Stomach (tissue), 9 donors: ENCODE measurements around the gene NRG3. TPM values are rescaled to one million over a fixed set of nuclear protein-coding genes. Genes with fewer than 3 reads are reported as not detected.
A peak's percentile ranks its signal among the peaks of the same experiment; 100 is the strongest.

ENCODE experiments used
- DNase-seq, 2 donors: peaks; one replicate each; pipeline versions ENCODE4 v3.0.0 to v3.0.0-alpha.2; 2013 to 2019
- H3K27ac ChIP-seq, 5 donors: fragments of 200-600 bp in 4 of 5; sonication (generic) in 4 of 5; one replicate each; pipeline ENCODE4 v1.5.1; 2013 to 2019; ENCODE audit warnings: mild to moderate bottlenecking in 1 of 5, moderate library complexity in 1 of 5
- H3K27me3 ChIP-seq, 3 donors: fragments of 200-600 bp; sonication (generic); one replicate each; pipeline ENCODE4 v1.5.1; 2017 to 2019; ENCODE audit warnings: mixed run types in 1 of 3
- H3K36me3 ChIP-seq, 4 donors: fragments of 200-600 bp; sonication (generic); 1 replicate in 3 of 4; 2 replicates in 1 of 4; pipeline ENCODE4 v1.5.1; 2016 to 2019
- H3K4me1 ChIP-seq, 4 donors: fragments of 200-600 bp; sonication (generic); one replicate each; pipeline ENCODE4 v1.5.1; 2016 to 2019
- H3K4me3 ChIP-seq, 4 donors: fragments of 200-600 bp; sonication (generic) in 3 of 4; one replicate each; pipeline ENCODE4 v1.5.1; 2016 to 2019; ENCODE audit warnings: mild to moderate bottlenecking in 1 of 4
- H3K9me3 ChIP-seq, 4 donors: fragments of 200-600 bp; sonication (generic); one replicate each; pipeline ENCODE4 v1.5.1; 2016 to 2019
- EP300 ChIP-seq: sonication (generic); formaldehyde crosslinking; IDR thresholded peaks from one replicate; pipeline ENCODE4 v1.6.1; 2017; ENCODE audit warnings: antibody characterized with exemption
- POLR2A ChIP-seq, 4 donors: fragments of 450-650 bp; IDR thresholded peaks; one replicate each; pipeline ENCODE4 v1.6.1; 2016; ENCODE audit warnings: antibody characterized with exemption in 4 of 4, control low read depth in 2 of 4, mild to moderate bottlenecking in 1 of 4, moderate library complexity in 1 of 4
- POLR2AphosphoS5 ChIP-seq, 3 donors: sonication (generic); formaldehyde crosslinking; IDR thresholded peaks; one replicate each; pipeline ENCODE4 v1.6.1; 2016; ENCODE audit warnings: antibody characterized with exemption in 3 of 3
- WGBS, 5 donors: extraction: QIAGEN DNeasy Blood & Tissue Kit in 3 of 5; methylation state at CpG; one replicate each; pipeline versions ENCODE4 v1.1.5 to v1.1.7; 2013 to 2018; 5-methylcytosine and 5-hydroxymethylcytosine counted together
- intact Hi-C: fragments of 100-400 bp; cut with DNase I; formaldehyde crosslinking; loops from one replicate; pipeline ENCODE4 v1.15.1; 2023; ENCODE audit warnings: low total_unique reads
- polyA plus RNA-seq, 3 donors: library from polyadenylated mRNA; stranded (reverse); fragments of 200-250 nt; gene quantifications; one replicate each; pipeline ENCODE4 v1.2.3, GENCODE V29; 2013
- total RNA-seq, 5 donors: library from RNA; depleted of rRNA; stranded (reverse); fragments of >200 nt; gene quantifications; one replicate each; pipeline versions ENCODE4 v1.1.0 to v1.2.3, GENCODE V29; 2014 to 2016
- TF ChIP-seq, protein P1 (sequence below), 7 experiments: fragments of 450-650 bp in 4 of 7; fragments of 200-600 bp in 3 of 7; sonication (generic) in 3 of 7; IDR thresholded peaks; one replicate each; pipeline ENCODE4 v1.5.1; 2016 to 2019; ENCODE audit warnings: antibody characterized with exemption in 7 of 7, control low read depth in 2 of 7, mild to moderate bottlenecking in 1 of 7
- donor health status: healthy with polysubstance abuse.
- donor health status: Bipolar disorder and iron deficiency.
- donor health status: healthy.

Gene NRG3
- total and polyA plus RNA-seq, 8 donors, result 0.08 to 2.5 (median 0.52) TPM; not detected in 4

- Histone ChIP-seq H3K9me3 (no peaks in the 10 kb centered on the region), H3K27ac (no peak overlapping the region), H3K27me3 (no peaks in the 10 kb centered on the region), H3K4me3 (no peak overlapping the region), H3K36me3 (no peaks in the 10 kb centered on the region), H3K4me1 (no peaks in the 10 kb centered on the region)
- DNase-seq, result no peak
- TF ChIP-seq POLR2AphosphoS5 (IDR thresholded peaks at IDR 0.05) (no peak), POLR2A (IDR thresholded peaks at IDR 0.05) (no peak)
- TF ChIP-seq, protein P1, sequence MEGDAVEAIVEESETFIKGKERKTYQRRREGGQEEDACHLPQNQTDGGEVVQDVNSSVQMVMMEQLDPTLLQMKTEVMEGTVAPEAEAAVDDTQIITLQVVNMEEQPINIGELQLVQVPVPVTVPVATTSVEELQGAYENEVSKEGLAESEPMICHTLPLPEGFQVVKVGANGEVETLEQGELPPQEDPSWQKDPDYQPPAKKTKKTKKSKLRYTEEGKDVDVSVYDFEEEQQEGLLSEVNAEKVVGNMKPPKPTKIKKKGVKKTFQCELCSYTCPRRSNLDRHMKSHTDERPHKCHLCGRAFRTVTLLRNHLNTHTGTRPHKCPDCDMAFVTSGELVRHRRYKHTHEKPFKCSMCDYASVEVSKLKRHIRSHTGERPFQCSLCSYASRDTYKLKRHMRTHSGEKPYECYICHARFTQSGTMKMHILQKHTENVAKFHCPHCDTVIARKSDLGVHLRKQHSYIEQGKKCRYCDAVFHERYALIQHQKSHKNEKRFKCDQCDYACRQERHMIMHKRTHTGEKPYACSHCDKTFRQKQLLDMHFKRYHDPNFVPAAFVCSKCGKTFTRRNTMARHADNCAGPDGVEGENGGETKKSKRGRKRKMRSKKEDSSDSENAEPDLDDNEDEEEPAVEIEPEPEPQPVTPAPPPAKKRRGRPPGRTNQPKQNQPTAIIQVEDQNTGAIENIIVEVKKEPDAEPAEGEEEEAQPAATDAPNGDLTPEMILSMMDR (IDR thresholded peaks at IDR 0.05), result no peak
- intact Hi-C loops, result no loop called here
- WGBS, 5 donors, result 37 to 55% (median 50%) methylated on average over 1 of the region's 1 CpG
These were observed 444.6 kb downstream of the NRG3 start for GRCh38 chr10:82319562-82319961.

DNA sequence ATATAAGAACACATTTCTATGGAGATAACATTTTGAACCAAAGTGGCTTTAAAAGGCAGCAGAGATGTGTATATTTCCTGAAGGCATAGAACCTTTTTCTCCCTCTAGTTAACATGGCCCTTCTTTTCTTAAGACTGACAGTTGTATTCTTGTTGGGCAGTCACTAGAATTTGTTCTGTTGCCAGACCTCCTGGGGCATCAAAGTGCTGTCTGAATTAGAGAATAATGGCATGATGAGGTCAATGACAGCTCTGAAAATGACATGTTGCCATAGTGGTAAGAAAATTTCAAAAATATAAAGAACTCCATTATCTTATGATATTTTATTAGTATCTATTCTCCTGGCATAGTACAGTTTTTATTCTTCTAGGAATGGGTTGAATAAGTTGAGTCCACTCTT is 446.7 kb downstream of the NRG3 start:
- Histone ChIP-seq H3K9me3 (no peaks in the 10 kb centered on the region), H3K4me3 (no peak overlapping the region), H3K27me3 (no peaks in the 10 kb centered on the region), H3K4me1 (no peaks in the 10 kb centered on the region), H3K27ac (no peak overlapping the region), H3K36me3 (no peaks in the 10 kb centered on the region)
- no peak for TF ChIP-seq POLR2A (IDR thresholded peaks at IDR 0.05)
- TF ChIP-seq, protein P1 (IDR thresholded peaks at IDR 0.05), result no peak
- TF ChIP-seq POLR2AphosphoS5 (IDR thresholded peaks at IDR 0.05), result no peak
- no peak for TF ChIP-seq EP300
- no peak for DNase-seq
- intact Hi-C loops, result no loop called here

- no peak for TF ChIP-seq POLR2AphosphoS5 (IDR thresholded peaks at IDR 0.05)
- no peak for TF ChIP-seq EP300
- no peak for TF ChIP-seq POLR2A (IDR thresholded peaks at IDR 0.05)
- TF ChIP-seq, protein P1 (IDR thresholded peaks at IDR 0.05), result no peak
- 71 to 86% (median 80%) methylated on average over 2 of the region's 2 CpGs for whole genome bisulfite sequencing, 5 donors
These were observed 456.7 kb downstream of the NRG3 start for GRCh38 chr10:82331716-82332115.

DNA sequence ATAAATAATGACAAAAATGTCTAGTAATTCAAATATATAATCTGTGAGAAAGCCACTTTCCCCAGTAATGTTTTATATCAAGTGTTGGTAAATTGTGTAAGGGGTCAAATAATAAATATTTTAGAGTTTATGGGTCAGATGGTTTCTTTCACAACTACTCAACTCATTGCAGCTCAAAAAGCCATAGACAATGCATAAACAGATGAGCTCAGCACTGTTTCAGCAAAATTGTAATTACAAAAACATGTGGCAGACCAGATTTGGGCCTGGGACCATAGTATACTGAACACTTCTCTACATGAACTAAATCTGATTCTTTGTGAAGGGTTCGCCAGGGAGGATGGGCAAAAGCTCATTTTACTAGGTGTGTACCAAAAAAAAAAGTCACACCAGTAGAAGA is 460.8 kb downstream of the NRG3 start:
- TF ChIP-seq POLR2A (IDR thresholded peaks at IDR 0.05), result no peak
- TF ChIP-seq, protein P1 (IDR thresholded peaks at IDR 0.05), result no peak
- no peak for TF ChIP-seq POLR2AphosphoS5 (IDR thresholded peaks at IDR 0.05)
- no peak for TF ChIP-seq EP300
- H3K4me3 ChIP-seq, result no peak overlapping the region
- H3K36me3 ChIP-seq, result no peaks in the 10 kb centered on the region
- WGBS, 5 donors, result 64 to 94% (median 76%) methylated on average over 1 of the region's 1 CpG
- H3K27me3 ChIP-seq, result no peaks in the 10 kb centered on the region
- intact Hi-C loops, result no loop called here
- peak in 1 of 2 donors; percentile 27 for DNase-seq
- H3K4me1 ChIP-seq, result no peaks in the 10 kb centered on the region
- no peak overlapping the region for H3K27ac ChIP-seq
- H3K9me3 ChIP-seq, result no peaks in the 10 kb centered on the region

More at GRCh38 chr10:82331716-82332115, 456.7 kb downstream of the NRG3 start:
- intact Hi-C loops, result no loop called here
- Histone ChIP-seq H3K9me3 (no peaks in the 10 kb centered on the region), H3K36me3 (no peaks in the 10 kb centered on the region), H3K4me3 (no peak overlapping the region), H3K4me1 (no peaks in the 10 kb centered on the region), H3K27me3 (no peaks in the 10 kb centered on the region), H3K27ac (no peak overlapping the region)
- DNase-seq, result no peak
